Activated B cell treated with CpG ODN at 0.5 μM for 24 hours (primary cell): ENCODE measurements around the gene NPAS3. TPM values are rescaled to one million over a fixed set of nuclear protein-coding genes. Genes with fewer than 3 reads are reported as not detected.

Experiments used
- ATAC-seq: fragments of 200-7000 bp; cut with Tn5 transposase; one replicate; pipeline ENCODE4 v1.10.0; 2021; ENCODE audit warnings: low read depth, mild to moderate bottlenecking, moderate library complexity
- CTCF ChIA-PET: fragments of 350-600 bp; sonication (Branson Sonifier 250); formaldehyde crosslinking; loops from one replicate; lab custom pipeline; 2021; ENCODE audit warnings: antibody characterized with exemption; lab: Charles Lee
- POLR2A ChIA-PET: fragments of 350-600 bp; sonication (Branson Sonifier 250); formaldehyde crosslinking; loops from one replicate; lab custom pipeline; 2021; ENCODE audit warnings: antibody characterized with exemption; lab: Charles Lee
- DNase-seq: peaks from one replicate; pipeline ENCODE4 v3.0.0; 2022
- H3K27ac Mint-ChIP-seq: one replicate; pipeline ENCODE4 v1.8.0; 2020; ENCODE audit warnings: mixed read lengths
- H3K27me3 Mint-ChIP-seq: one replicate; pipeline ENCODE4 v1.8.0; 2021; ENCODE audit warnings: mixed read lengths
- H3K36me3 Mint-ChIP-seq: one replicate; pipeline ENCODE4 v1.8.0; 2021; ENCODE audit warnings: low read depth, mixed read lengths
- H3K4me1 Mint-ChIP-seq: one replicate; pipeline ENCODE4 v1.8.0; 2021; ENCODE audit warnings: mixed read lengths
- H3K4me3 Mint-ChIP-seq: one replicate; pipeline ENCODE4 v1.8.0; 2020; ENCODE audit warnings: mild to moderate bottlenecking, mixed read lengths
- H3K9me3 Mint-ChIP-seq: one replicate; pipeline ENCODE4 v1.8.0; 2020; ENCODE audit warnings: mixed read lengths
- CTCF ChIP-seq: fragments of 200-600 bp; IDR thresholded peaks from one replicate; pipeline ENCODE4 v1.8.0; 2022; ENCODE audit warnings: antibody characterized with exemption, mild to moderate bottlenecking
- intact Hi-C: fragments of 100-400 bp; cut with micrococcal nuclease; formaldehyde crosslinking; loops from one replicate; pipeline ENCODE4 v1.15.1; 2024
- total RNA-seq: library from RNA; stranded (reverse); gene quantifications from 2 replicates; pipeline ENCODE4 v1.2.3, GENCODE V29; 2022

The NPAS3 gene
- total RNA-seq, 1 donor from 2014 or later = not detected

GRCh38 chr14:33732175-33732574 is 793.5 kb downstream of the NPAS3 start:
- H3K4me1 Mint-ChIP-seq = no peaks in the 10 kb centered on the region
- DNase-seq = no peak
- H3K9me3 Mint-ChIP-seq = no peaks in the 10 kb centered on the region
- no peak for ATAC-seq
- no peaks in the 10 kb centered on the region for H3K27me3 Mint-ChIP-seq
- H3K27ac Mint-ChIP-seq = no peak overlapping the region
- ChIA-PET POLR2A (no interaction called here), CTCF (no interaction called here)
- TF ChIP-seq CTCF = no peak
- intact Hi-C loops = no loop called here
- H3K4me3 Mint-ChIP-seq = no peak overlapping the region
- H3K36me3 Mint-ChIP-seq = no peaks in the 10 kb centered on the region

DNA sequence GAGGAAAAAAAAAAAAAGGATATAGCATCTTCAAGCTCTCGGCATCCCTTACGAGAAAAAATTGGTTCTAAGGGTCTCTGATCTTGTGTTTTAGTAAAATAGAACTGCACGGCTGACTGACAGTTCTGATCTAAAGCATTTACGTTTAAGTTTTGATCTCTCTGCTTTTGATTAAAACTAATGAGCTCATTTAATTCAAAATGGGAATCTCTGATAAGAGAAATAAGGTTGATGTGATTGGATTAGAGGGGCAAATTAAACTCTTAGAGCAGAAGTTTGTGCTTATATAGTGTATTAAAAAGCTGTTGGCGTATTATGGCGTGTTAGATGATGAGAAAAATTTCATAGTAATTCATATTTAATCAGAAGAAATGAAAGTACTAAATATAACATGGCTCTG is 794.6 kb downstream of the NPAS3 start:
- intact Hi-C loops = no loop called here
- TF ChIP-seq CTCF = no peak
- ATAC-seq (no peak), DNase-seq (no peak)
- Mint-ChIP-seq H3K36me3 (no peaks in the 10 kb centered on the region), H3K27ac (no peak overlapping the region), H3K4me1 (no peaks in the 10 kb centered on the region), H3K4me3 (no peak overlapping the region), H3K27me3 (no peaks in the 10 kb centered on the region), H3K9me3 (no peaks in the 10 kb centered on the region)
- POLR2A ChIA-PET = no interaction called here
- CTCF ChIA-PET = no interaction called here

DNA sequence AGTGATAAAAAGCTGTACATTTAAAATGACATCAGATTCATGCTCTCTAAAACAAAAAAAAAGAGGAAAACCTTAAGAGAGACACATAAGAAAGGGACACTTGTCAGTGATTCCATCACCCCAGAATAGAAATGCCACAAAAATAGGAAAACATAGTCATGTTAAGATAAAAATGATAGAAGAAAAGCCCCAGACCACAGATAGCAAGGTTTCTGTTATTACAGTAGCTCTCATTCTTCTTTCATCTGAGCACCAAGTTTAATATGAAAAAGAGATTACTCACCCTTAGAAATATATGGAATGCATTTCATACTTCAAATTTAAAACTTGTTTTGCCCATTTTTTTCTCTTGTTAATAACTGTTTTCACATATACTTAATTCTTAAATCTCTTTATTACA is 795.0 kb downstream of the NPAS3 start:
- H3K36me3 Mint-ChIP-seq = no peaks in the 10 kb centered on the region
- no peaks in the 10 kb centered on the region for H3K9me3 Mint-ChIP-seq
- DNase-seq (no peak), ATAC-seq (no peak)
- no peak for TF ChIP-seq CTCF
- H3K4me1 Mint-ChIP-seq = no peaks in the 10 kb centered on the region
- H3K27me3 Mint-ChIP-seq = no peaks in the 10 kb centered on the region
- intact Hi-C loops = no loop called here
- ChIA-PET CTCF (no interaction called here), POLR2A (no interaction called here)
- no peak overlapping the region for H3K4me3 Mint-ChIP-seq
- H3K27ac Mint-ChIP-seq = no peak overlapping the region

DNA sequence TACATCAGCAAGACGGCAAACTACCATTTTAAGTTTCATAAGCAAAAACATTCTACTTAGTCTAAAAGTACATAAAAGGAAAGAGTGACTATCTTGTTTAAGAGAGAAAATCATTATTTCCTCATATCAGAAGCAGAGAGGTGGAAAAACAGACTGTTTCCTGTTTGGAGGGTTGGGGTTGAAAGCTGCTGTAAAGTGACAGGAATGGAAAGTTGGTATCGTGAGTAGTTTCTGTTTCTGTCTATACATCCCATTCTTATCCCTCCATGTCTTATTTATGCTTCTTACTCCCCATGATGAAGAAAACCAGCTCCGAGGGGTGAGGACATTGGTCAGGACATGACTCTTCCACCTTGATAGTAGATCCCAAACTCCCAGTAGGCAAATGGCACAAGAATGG is 795.7 kb downstream of the NPAS3 start:
- CTCF ChIA-PET = no interaction called here
- ATAC-seq = no peak
- no peak overlapping the region for H3K4me3 Mint-ChIP-seq

DNA sequence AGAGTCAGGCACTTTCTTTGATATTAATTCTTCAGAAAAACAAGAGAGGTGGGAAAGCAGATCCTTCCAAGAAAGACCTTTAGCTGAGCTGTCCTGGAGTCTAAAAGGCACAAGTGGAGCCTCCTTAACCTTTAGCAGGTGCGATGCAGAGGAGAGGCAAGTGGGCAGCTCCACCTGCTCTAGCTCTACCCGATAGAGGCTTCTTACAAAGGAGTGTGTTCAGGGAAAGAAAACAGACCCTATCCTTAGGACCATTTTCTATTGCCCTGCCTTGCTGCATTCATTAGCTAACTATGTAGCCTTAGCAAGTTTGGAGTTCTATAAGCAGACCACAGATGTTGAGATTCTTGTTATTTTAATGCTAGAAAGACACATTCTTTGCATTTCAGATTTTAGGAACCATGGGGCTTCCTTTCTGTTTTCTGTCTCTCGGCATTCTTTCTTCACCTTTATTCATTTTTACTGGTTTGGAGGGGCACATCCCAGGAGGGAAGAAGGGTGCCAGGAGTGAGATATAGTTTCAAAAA is 797.7 kb downstream of the NPAS3 start:
- ChIA-PET CTCF (no interaction called here), POLR2A (no interaction called here)
- Mint-ChIP-seq H3K27ac (no peak overlapping the region), H3K4me1 (no peaks in the 10 kb centered on the region), H3K4me3 (no peak overlapping the region), H3K9me3 (no peaks in the 10 kb centered on the region), H3K27me3 (no peaks in the 10 kb centered on the region), H3K36me3 (no peaks in the 10 kb centered on the region)
- no peak for DNase-seq
- no peak for TF ChIP-seq CTCF
- intact Hi-C loops = no loop called here
- no peak for ATAC-seq

More for the DNA sequence above, 795.7 kb downstream of the NPAS3 start:
- POLR2A ChIA-PET = no interaction called here
- DNase-seq = no peak
- no peaks in the 10 kb centered on the region for H3K36me3 Mint-ChIP-seq
- H3K27ac Mint-ChIP-seq = no peak overlapping the region
- intact Hi-C loops = no loop called here
- no peaks in the 10 kb centered on the region for H3K4me1 Mint-ChIP-seq
- no peaks in the 10 kb centered on the region for H3K27me3 Mint-ChIP-seq
- H3K9me3 Mint-ChIP-seq = no peaks in the 10 kb centered on the region
- no peak for TF ChIP-seq CTCF
